Endothelial cell of umbilical vein (primary cell): ENCODE data around the gene TECRL. TPM values are rescaled to one million over a fixed set of nuclear protein-coding genes. Genes with fewer than 3 reads are reported as not detected.
A peak's percentile ranks its signal among the peaks of the same experiment; 100 is the strongest.

Experiments used
- BruUV-seq: library from RNA; stranded (reverse); fragments of 400-500 nt; replicated peaks from 2 replicates; lab custom pipeline; 2021; lab: Mats Ljungman, UMichigan
- CTCF ChIA-PET: fragments of 300-600, 350-600 bp; sonication (Branson Sonifier 250); formaldehyde crosslinking; loops from one replicate; lab custom pipeline; 2021; ENCODE audit warnings: antibody characterized with exemption, inconsistent platforms; lab: Charles Lee
- POLR2A ChIA-PET: fragments of 300-600, 350-600 bp; sonication (Branson Sonifier 250); formaldehyde crosslinking; loops from one replicate; lab custom pipeline; 2021; ENCODE audit warnings: antibody characterized with exemption, inconsistent platforms; lab: Charles Lee
- DNase-seq: peaks from one replicate; pipeline ENCODE4 v3.0.0-alpha.2; 2011; ENCODE audit warnings: low read depth, low spot score
- FAIRE-seq: peaks from 2 replicates; lab custom pipeline; 2011; peaks lifted over from hg19 to GRCh38; lab: Jason Lieb, UNC
- H2AFZ ChIP-seq: 2 replicates; pipeline ENCODE4 v1.6.0; 2012; ENCODE audit warnings: low read depth, low read length, control low read depth, inconsistent platforms
- H3K27ac ChIP-seq: 2 replicates; pipeline ENCODE4 v1.5.1; 2011; ENCODE audit warnings: low read depth, mild to moderate bottlenecking, control low read depth, low read length, moderate library complexity; ENCODE audit not compliant: insufficient read depth
- H3K27me3 ChIP-seq, 2 experiments: 2 replicates each; pipeline versions ENCODE4 v1.6.0 to v1.6.1; 2011; ENCODE audit warnings: low read length in 2 of 2, mixed read lengths in 1 of 2; ENCODE audit not compliant: control insufficient read depth in 2 of 2, insufficient read depth in 2 of 2
- H3K36me3 ChIP-seq, 2 experiments: 2 replicates in 1 of 2; 3 replicates in 1 of 2; pipeline ENCODE4 v1.5.1; 2011; ENCODE audit warnings: low read length in 2 of 2, mild to moderate bottlenecking in 1 of 2, moderate library complexity in 1 of 2; ENCODE audit not compliant: control insufficient read depth in 2 of 2, insufficient read depth in 2 of 2; ENCODE audit errors: extremely low read depth in 1 of 2
- H3K4me1 ChIP-seq: 3 replicates; pipeline ENCODE4 v1.5.1; 2011; ENCODE audit warnings: mild to moderate bottlenecking, low read length; ENCODE audit not compliant: control insufficient read depth, insufficient read depth; ENCODE audit errors: extremely low read depth
- H3K4me2 ChIP-seq: 2 replicates; pipeline ENCODE4 v1.6.1; 2011; ENCODE audit warnings: low read length, control low read depth, mixed read lengths; ENCODE audit not compliant: insufficient read depth
- H3K4me3 ChIP-seq, 3 experiments: fragments of 200-600 bp in 1 of 3; sonication (generic), shearing (Covaris generic) in 1 of 3; replicated peaks in 1 of 3; 2 replicates each; pipeline ENCODE4 v1.5.1; 2011 to 2016; ENCODE audit warnings: control low read depth in 3 of 3, low read length in 3 of 3, mild to moderate bottlenecking in 2 of 3, inconsistent platforms in 1 of 3, low read depth in 1 of 3, moderate library complexity in 1 of 3; ENCODE audit not compliant: insufficient read depth in 1 of 3
- H3K79me2 ChIP-seq: 2 replicates; pipeline ENCODE4 v1.6.0; 2012; ENCODE audit warnings: low read length, inconsistent platforms; ENCODE audit not compliant: control insufficient read depth, insufficient read depth
- H3K9ac ChIP-seq: replicated peaks from 2 replicates; pipeline ENCODE3; 2011; ENCODE audit warnings: low read length, control low read depth; ENCODE audit not compliant: insufficient read depth; ENCODE audit errors: extremely low read depth
- H3K9me1 ChIP-seq: replicated peaks from 3 replicates; pipeline ENCODE4 v1.6.0; 2011; ENCODE audit warnings: mild to moderate bottlenecking, low read length; ENCODE audit not compliant: control insufficient read depth, insufficient read depth; ENCODE audit errors: extremely low read depth
- H3K9me3 ChIP-seq: replicated peaks from 2 replicates; pipeline ENCODE4 v1.5.1; 2012; ENCODE audit warnings: low read length, inconsistent platforms; ENCODE audit not compliant: control insufficient read depth, insufficient read depth
- H4K20me1 ChIP-seq: replicated peaks from 2 replicates; pipeline ENCODE3; 2011; ENCODE audit warnings: mild to moderate bottlenecking, low read length; ENCODE audit not compliant: control insufficient read depth, insufficient read depth; ENCODE audit errors: extremely low read depth
- CTCF ChIP-seq, 2 donors: IDR thresholded peaks; 1 replicate in 1 of 2; 2 replicates in 1 of 2; pipeline ENCODE4 v1.5.1; 2011; ENCODE audit warnings: low read length in 2 of 2, mild to moderate bottlenecking in 2 of 2, moderate library complexity in 2 of 2, control low read depth in 1 of 2, inconsistent platforms in 1 of 2, low read depth in 1 of 2; ENCODE audit not compliant: insufficient read depth in 1 of 2; ENCODE audit errors: extremely low read depth in 1 of 2
- EZH2 ChIP-seq: IDR thresholded peaks from 2 replicates; pipeline ENCODE4 v1.6.1; 2012; ENCODE audit warnings: borderline replicate concordance, low read depth, mild to moderate bottlenecking, moderate library complexity, low read length, inconsistent platforms; ENCODE audit not compliant: severe bottlenecking
- FOS ChIP-seq: IDR thresholded peaks from 2 replicates; pipeline ENCODE4 v1.6.1; 2011; ENCODE audit warnings: mild to moderate bottlenecking, low read length, moderate library complexity, borderline replicate concordance; ENCODE audit not compliant: insufficient read depth
- GATA2 ChIP-seq: IDR thresholded peaks from 2 replicates; pipeline ENCODE4 v1.7.0; 2011; ENCODE audit warnings: low read depth, mild to moderate bottlenecking, moderate library complexity, mixed read lengths, low read length; ENCODE audit not compliant: insufficient read length, insufficient read depth
- JUN ChIP-seq: IDR thresholded peaks from 2 replicates; pipeline ENCODE4 v1.6.1; 2011; ENCODE audit warnings: borderline replicate concordance, low read depth; ENCODE audit not compliant: insufficient read length, insufficient read depth
- MAX ChIP-seq: IDR thresholded peaks from 2 replicates; pipeline ENCODE4 v1.6.1; 2011; ENCODE audit not compliant: insufficient read depth, insufficient read length
- MYC ChIP-seq: IDR thresholded peaks from one replicate; pipeline ENCODE4 v1.6.1; 2011; ENCODE audit warnings: mild to moderate bottlenecking, low read depth, low read length
- POLR2A ChIP-seq: IDR thresholded peaks from 2 replicates; pipeline ENCODE4 v1.6.1; 2012; ENCODE audit warnings: low read depth, mild to moderate bottlenecking, control low read depth, low read length
- POLR2AphosphoS5 ChIP-seq: IDR thresholded peaks from 2 replicates; pipeline ENCODE4 v1.6.1; 2012; ENCODE audit warnings: low read depth, mild to moderate bottlenecking, control low read depth, low read length, moderate library complexity; ENCODE audit not compliant: insufficient read depth
- dilution Hi-C: fragments of 300-500 bp; cut with MboI; formaldehyde crosslinking; loops from one replicate; pipeline ENCODE4 v1.15.0; 2019; ENCODE audit warnings: low sequenced_read_pairs; ENCODE audit not compliant: extremely low pct_ligation_motif_present
- intact Hi-C: fragments of 100-400 bp; cut with micrococcal nuclease; formaldehyde crosslinking; loops from one replicate; pipeline ENCODE4 v1.10.0; 2022
- polyA plus RNA-seq, 4 experiments: library from polyadenylated mRNA; depleted of rRNA in 3 of 4; stranded (reverse) in 3 of 4; unstranded in 1 of 4; fragments of >200 nt; gene quantifications; 2 replicates each; pipeline versions ENCODE4 v1.2.1 to v1.2.3, GENCODE V29; 2011 to 2012; ENCODE audit warnings: missing spikeins in 1 of 4
- total RNA-seq: library from RNA; stranded (reverse); gene quantifications from 2 replicates; pipeline ENCODE4 v1.2.3, GENCODE V29; 2021

TECRL gene
- total and polyA plus RNA-seq, 2 donors (not counting 3 experiments of a cell fraction or from before 2014, with no cell fraction given) = not detected

GRCh38 chr4:64417974-64418373 is 8.7 kb upstream of the TECRL start:
- Histone ChIP-seq H3K9ac (no peak overlapping the region), H2AFZ (no peak overlapping the region), H3K79me2 (no peaks in the 10 kb centered on the region), H3K9me1 (no peaks in the 10 kb centered on the region), H3K36me3 (no peaks in the 10 kb centered on the region), H3K9me3 (no peaks in the 10 kb centered on the region), H3K4me3 (no peak overlapping the region), H3K4me2 (no peak overlapping the region), H3K27ac (no peak overlapping the region), H4K20me1 (no peaks in the 10 kb centered on the region), H3K4me1 (no peaks in the 10 kb centered on the region), H3K27me3 (no peaks in the 10 kb centered on the region)
- intact Hi-C loops (no loop called here), dilution Hi-C loops (no loop called here)
- no TSS peak for BruUV-seq
- DNase-seq (peak; percentile 21), FAIRE-seq (no peak)
- POLR2A ChIA-PET = no interaction called here
- TF ChIP-seq POLR2AphosphoS5 (no peak), MYC (no peak), CTCF (IDR thresholded peaks at IDR 0.05; ENCODE audit: extremely low read depth in 1 of 2, insufficient read depth in 1 of 2, low read depth in 1 of 2, low read length in 2 of 2) (no peak), MAX (no peak), EZH2 (no peak), JUN (no peak), FOS (no peak), GATA2 (no peak), POLR2A (no peak)
- CTCF ChIA-PET = no interaction called here
